Ammon's horn (tissue), 1 donor: ENCODE measurements around the gene GLDN.

ENCODE experiments used
- DNase-seq: peaks from one replicate; pipeline ENCODE4 v3.0.0-alpha.2; 2016; ENCODE audit warnings: low spot score

GLDN gene

GRCh38 chr15:51356983-51357382 is 15.5 kb downstream of the GLDN start:
- no peak for DNase-seq

- no peak for DNase-seq
These were observed 18.5 kb downstream of the GLDN start for GRCh38 chr15:51359981-51360380.

GRCh38 chr15:51363383-51363782 is 21.9 kb downstream of the GLDN start:
- no peak for DNase-seq

- no peak for DNase-seq
These were observed 24.0 kb downstream of the GLDN start for GRCh38 chr15:51365417-51365816.

- DNase-seq: no peak
These were observed 24.6 kb downstream of the GLDN start for GRCh38 chr15:51366071-51366470.

GRCh38 chr15:51366920-51367319 is 25.5 kb downstream of the GLDN start:
- no peak for DNase-seq

- no peak for DNase-seq
These were observed 26.0 kb downstream of the GLDN start for GRCh38 chr15:51367322-51367976.

GRCh38 chr15:51368307-51368706 is 26.9 kb downstream of the GLDN start:
- no peak for DNase-seq

- no peak for DNase-seq
These were observed 27.4 kb downstream of the GLDN start for GRCh38 chr15:51368751-51369450.

GRCh38 chr15:51369451-51369761 is 28.0 kb downstream of the GLDN start:
- no peak for DNase-seq

- DNase-seq: no peak
These were observed 29.8 kb downstream of the GLDN start for GRCh38 chr15:51371266-51371665.

- DNase-seq: no peak
These were observed 32.7 kb downstream of the GLDN start for GRCh38 chr15:51374131-51374530.

GRCh38 chr15:51375966-51376640 is 34.6 kb downstream of the GLDN start:
- no peak for DNase-seq

GRCh38 chr15:51377038-51377786 is 35.8 kb downstream of the GLDN start:
- DNase-seq: peak; percentile 51

- DNase-seq: no peak
These were observed 37.0 kb downstream of the GLDN start for GRCh38 chr15:51378406-51378805.

- no peak for DNase-seq
These were observed 37.9 kb downstream of the GLDN start for GRCh38 chr15:51379390-51379789.

- DNase-seq: peak; percentile 91
These were observed 39.7 kb downstream of the GLDN start for GRCh38 chr15:51380999-51381806.

GRCh38 chr15:51382787-51383186 is 41.3 kb downstream of the GLDN start:
- DNase-seq: peak; percentile 65

GRCh38 chr15:51386029-51386428 is 44.6 kb downstream of the GLDN start:
- peak; percentile 52 for DNase-seq

GRCh38 chr15:51386486-51386885 is 45.0 kb downstream of the GLDN start:
- no peak for DNase-seq

- no peak for DNase-seq
These were observed 45.7 kb downstream of the GLDN start for GRCh38 chr15:51386960-51387698.
